OCI-M1 (cell line): ENCODE data around the gene TYW1B.
A peak's percentile ranks its signal among the peaks of the same experiment; 100 is the strongest.
"Not testable (repeated sequence)": the region's sequence is repeated elsewhere in the genome, so short reads cannot be mapped to it uniquely, and the experiment has no call there.

Experiments used
- DNase-seq: peaks from one replicate; lab custom pipeline; 2025; lab: John Stamatoyannopoulos, UW

Gene TYW1B

GRCh38 chr7:72827839-72828591 is at the start of gene TYW1B:
Gene TYW1B (minus strand): TSS chr7:72828200. CDS start chr7:72828075, 125 bp downstream.
- DNase-seq = peak; percentile 100

- not testable (repeated sequence) for DNase-seq
Measured at GRCh38 chr7:72867591-72867990, 39.6 kb upstream of the TYW1B start.

- DNase-seq = not testable (repeated sequence)
Measured at GRCh38 chr7:72858846-72859400, 30.9 kb upstream of the TYW1B start.

GRCh38 chr7:72857925-72858324 is 29.9 kb upstream of the TYW1B start:
- not testable (repeated sequence) for DNase-seq

GRCh38 chr7:72855261-72855660 is 27.3 kb upstream of the TYW1B start:
- DNase-seq = not testable (repeated sequence)

GRCh38 chr7:72852937-72853336 is 24.9 kb upstream of the TYW1B start:
- DNase-seq = not testable (repeated sequence)

GRCh38 chr7:72850746-72851145 is 22.7 kb upstream of the TYW1B start:
- DNase-seq = not testable (repeated sequence)

GRCh38 chr7:72844146-72844545 is 16.1 kb upstream of the TYW1B start:
- not testable (repeated sequence) for DNase-seq

- not testable (repeated sequence) for DNase-seq
Measured at GRCh38 chr7:72843166-72843565, 15.2 kb upstream of the TYW1B start.

- not testable (repeated sequence) for DNase-seq
Measured at GRCh38 chr7:72840966-72841511, 13.0 kb upstream of the TYW1B start.

GRCh38 chr7:72838315-72838714 is 10.3 kb upstream of the TYW1B start:
- not testable (repeated sequence) for DNase-seq

- not testable (repeated sequence) for DNase-seq
Measured at GRCh38 chr7:72837291-72837690, 9.3 kb upstream of the TYW1B start.

GRCh38 chr7:72830567-72830966 is 2.6 kb upstream of the TYW1B start:
- DNase-seq = not testable (repeated sequence)

- peak; percentile 86 for DNase-seq
Measured at GRCh38 chr7:72829687-72830354, 1.8 kb upstream of the TYW1B start.

- peak; percentile 100 for DNase-seq
Measured at GRCh38 chr7:72829291-72829686, 1.3 kb upstream of the TYW1B start.

GRCh38 chr7:72823765-72824732 is 4.0 kb downstream of the TYW1B start:
- peak; percentile 52 for DNase-seq

- not testable (repeated sequence) for DNase-seq
Measured at GRCh38 chr7:72822497-72822896, 5.5 kb downstream of the TYW1B start.

GRCh38 chr7:72818663-72819361 is 9.2 kb downstream of the TYW1B start:
- DNase-seq = not testable (repeated sequence)

- peak; percentile 85 for DNase-seq
Measured at GRCh38 chr7:72817661-72818060, 10.3 kb downstream of the TYW1B start.

- DNase-seq = not testable (repeated sequence)
Measured at GRCh38 chr7:72816370-72817157, 11.4 kb downstream of the TYW1B start.
